Measurements from ENCODE around the gene TDRD1. TPM values are rescaled to one million over a fixed set of nuclear protein-coding genes. Genes with fewer than 3 reads are reported as not detected.

The TDRD1 gene
- total RNA-seq, 1 donor from 2014 or later = 1.6 TPM

DNA sequence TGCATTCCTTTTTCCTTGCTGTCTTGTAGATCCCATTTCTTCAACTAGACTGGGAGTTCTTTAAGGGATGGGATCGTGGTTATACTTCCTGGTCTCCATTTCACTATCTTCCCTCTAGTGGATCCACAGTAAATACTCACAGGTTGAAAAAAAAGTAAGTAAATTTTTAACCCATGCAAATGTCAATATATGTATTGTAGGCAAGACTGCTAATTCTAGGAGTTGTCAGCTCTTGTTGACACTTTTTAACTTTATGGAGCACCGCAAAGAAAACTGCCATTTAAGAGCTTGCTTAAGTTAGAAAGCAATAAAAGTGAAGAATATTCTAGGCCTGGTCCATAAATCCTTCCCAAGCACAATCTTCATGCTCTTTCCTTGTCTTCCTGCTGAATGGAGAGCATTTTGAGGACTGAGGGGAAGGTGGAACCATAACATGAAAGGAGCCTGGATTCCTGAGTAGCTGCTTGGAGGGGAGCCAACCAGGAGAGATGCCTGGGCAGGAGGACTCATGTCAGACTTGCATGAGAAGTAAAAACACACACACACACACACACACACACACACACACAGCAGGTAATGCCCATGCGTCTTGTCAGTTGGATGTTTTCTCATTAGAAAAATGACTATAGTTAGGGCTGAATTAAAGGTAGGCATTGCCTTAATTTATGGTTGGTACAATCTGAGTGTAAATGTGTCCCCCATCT, 92.1 kb downstream of the TDRD1 start:
- DNase-seq = peak; percentile 69

DNA sequence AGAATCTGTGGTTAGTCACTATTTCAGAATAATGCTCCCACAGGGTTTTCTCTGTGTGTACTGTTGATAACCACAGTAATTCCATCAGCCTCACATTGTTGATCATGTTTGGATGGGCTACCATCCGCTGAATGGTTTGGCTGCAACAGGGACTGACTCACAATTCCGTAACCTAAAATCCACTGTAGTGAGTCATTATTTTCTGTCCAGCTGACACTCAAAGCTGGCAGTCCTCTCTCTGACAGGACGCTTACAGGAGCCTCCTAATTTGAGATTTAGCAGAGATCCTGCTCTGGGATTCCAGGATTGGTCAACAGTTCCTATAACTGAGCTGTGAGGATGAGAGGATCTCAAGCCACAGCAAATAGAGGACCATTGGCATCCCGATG, 92.6 kb downstream of the TDRD1 start:
- peak; percentile 44 for DNase-seq

DNA sequence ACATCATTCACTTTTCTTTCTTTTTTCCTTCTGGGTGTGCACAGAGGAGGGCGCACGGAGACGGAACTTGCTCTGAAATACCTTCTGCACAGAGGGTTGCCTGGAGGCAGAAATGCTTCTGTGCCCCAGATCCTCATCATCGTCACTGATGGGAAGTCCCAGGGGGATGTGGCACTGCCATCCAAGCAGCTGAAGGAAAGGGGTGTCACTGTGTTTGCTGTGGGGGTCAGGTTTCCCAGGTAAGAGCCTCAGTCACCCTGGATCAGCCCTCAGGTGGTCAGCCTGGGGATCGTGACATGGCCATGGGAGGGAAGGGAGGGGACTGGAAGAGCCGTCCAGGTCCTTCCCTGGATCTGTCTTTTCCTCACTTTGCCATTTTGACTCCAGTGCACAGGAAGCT, 93.5 kb downstream of the TDRD1 start:
- DNase-seq = no peak

DNA sequence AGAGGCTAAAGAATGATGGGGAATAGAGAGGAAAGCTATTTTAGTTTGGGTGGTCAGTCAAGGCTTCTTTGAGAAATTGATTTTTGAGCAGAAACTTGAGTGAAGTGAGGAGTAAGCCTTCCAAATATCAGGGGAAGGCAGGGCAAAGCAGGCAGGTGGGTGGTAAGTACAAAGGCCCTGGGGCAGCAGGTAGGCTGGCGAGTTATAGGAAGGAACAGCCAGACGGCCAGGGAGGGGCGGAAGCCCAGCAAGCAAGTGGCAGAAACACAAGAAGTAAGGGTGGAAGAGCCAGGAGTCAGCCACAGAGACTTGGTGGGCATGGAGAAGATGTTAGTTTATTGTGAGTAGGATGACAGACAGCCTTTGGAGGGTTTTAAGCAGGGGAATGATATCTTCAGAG, 94.8 kb downstream of the TDRD1 start:
- no peak for DNase-seq

DNA sequence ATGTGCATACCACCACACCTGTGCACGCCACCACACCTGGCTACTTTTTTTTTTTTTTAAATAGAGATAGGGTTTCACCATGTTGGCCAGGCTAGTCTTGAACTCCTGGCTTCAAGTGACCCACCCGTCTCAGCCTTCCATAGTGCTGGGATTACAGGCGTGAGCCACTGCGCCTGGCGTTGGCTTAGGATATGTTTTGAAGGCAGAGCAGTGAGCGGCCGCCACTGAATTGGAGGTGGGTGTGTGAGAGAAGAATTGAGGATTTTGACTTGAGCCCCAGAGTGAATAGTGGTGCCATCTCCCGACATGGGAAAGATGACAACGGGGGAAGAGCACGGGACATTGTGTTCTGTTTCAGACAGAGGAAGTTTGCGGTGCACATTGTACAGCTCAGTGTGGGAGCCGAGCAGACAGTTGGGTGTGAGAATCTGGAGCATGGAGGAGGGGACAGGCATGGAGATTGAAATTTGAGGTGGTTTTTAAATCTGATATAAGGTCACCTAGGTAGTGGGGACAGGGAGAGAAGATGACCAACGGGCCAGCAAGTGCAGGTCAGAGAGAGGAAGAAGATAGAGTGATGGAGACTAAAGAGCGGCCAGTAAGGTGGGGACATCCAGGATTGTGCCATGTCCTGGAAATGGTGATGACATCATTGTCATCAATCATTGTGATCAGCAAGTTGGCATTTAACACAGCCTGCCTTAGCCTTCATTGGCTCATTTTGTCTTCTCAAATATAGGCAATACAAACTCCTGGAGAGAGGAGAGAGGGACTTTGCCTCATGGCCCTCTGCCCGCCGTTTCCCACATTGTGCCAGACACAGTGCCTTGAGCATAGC, 95.7 kb downstream of the TDRD1 start:
- no peak for DNase-seq

DNA sequence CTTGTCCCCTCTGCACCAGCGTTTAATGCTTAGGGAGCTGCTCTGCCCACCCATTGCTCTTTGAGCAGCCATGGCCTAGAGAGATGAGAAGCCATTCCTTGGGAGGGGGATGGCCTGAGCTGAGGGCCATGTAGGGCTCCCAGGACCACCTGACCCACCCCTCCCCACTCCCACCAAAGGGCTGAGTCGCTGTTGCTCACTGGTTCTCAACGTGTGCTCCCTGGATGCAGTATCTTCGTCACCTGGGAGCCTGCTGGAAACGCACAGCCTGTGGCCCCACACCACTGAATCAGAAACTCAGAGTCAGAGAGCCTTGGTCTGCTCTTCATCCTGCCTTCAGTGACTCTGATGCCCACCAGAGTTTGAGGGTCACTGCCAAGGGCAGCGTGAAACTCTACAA, 96.9 kb downstream of the TDRD1 start:
- no peak for DNase-seq

DNA sequence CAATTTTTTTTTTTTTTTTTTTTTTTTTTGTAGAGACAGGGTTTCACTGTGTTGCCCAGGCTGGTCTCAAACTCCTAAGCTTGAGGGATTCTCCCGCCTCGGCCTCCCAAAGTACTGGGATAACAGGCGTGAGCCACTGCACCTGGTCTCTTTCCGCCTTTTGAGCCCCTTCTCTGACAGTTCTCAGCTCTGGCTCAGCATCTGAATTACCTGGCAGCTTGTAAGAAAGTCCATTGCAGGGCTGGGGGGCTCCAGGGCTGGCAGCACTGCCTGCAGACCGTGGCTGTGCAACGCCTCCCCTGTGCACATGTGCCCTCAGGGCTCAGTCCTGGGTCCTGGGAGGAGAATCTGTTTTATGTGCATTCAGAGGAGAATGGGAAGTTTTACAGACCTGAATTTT, 97.5 kb downstream of the TDRD1 start:
- no peak for DNase-seq

DNA sequence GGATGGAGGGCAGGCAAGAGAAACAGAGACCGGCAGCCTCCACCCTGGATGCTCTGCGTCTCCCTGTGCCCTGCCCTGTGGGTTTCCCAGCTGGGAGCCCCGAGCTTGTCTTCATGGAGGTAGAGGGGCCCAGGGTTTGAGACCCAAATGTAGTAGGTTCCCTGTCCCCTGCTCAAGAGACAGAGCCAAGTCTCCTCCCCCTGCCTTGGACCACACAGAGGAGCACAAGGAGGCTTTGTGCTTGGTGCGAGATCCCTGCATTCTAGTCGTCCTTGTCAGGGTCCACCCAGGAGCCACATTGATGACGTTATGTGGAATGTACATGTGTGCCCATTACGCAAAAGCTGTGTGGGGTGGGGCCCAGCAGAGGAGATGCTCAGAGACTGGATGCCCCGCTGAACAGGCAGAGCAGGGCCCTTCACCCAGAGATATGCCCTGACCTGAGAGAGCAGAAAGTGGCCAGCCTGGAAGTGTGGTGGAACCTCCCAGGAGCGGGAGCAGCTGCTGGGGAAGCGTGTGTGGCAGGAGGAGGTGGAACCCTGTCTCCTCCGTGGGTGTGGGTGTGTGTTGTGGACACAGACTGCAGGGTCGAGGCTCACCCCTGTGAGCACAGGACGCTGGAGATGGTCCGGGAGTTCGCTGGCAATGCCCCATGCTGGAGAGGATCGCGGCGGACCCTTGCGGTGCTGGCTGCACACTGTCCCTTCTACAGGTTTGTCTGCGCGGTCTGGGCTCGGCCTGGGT, 99.2 kb downstream of the TDRD1 start:
- DNase-seq = no peak

DNA sequence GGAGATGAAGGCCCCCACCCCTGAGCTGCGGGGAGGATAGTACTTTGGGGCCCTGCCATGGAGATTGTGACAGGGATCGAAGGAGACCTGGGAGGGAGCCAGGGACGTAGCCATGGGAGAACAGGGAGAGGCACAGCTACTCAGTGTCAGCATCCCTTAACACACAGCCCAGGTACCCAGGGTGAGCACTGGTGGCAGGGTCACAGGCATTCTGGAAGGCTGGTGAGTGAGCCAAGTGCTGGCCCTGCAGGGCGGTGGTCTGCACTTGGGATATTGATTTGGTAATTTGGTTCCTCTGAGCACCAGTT, 99.7 kb downstream of the TDRD1 start:
- no peak for DNase-seq

DNA sequence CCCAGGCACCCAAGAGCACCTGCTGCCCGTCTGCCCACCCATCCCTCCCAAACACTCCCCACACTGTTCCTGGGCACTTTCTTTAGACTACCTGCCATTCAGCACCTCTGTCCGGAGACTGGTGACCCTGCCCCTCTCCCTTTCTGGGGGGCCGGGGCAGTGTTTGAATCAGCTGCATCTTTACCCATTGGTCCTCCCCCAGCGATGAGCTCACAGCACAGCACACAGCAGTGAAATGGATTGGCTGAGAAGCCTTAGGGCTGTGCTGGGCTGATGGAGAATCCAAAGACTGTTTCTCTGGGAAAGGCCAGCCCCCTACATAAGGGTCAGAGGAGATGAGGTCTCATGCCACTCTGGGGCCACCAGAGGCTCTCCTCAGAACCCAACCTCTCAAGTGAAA, 100.1 kb downstream of the TDRD1 start:
- no peak for DNase-seq

DNA sequence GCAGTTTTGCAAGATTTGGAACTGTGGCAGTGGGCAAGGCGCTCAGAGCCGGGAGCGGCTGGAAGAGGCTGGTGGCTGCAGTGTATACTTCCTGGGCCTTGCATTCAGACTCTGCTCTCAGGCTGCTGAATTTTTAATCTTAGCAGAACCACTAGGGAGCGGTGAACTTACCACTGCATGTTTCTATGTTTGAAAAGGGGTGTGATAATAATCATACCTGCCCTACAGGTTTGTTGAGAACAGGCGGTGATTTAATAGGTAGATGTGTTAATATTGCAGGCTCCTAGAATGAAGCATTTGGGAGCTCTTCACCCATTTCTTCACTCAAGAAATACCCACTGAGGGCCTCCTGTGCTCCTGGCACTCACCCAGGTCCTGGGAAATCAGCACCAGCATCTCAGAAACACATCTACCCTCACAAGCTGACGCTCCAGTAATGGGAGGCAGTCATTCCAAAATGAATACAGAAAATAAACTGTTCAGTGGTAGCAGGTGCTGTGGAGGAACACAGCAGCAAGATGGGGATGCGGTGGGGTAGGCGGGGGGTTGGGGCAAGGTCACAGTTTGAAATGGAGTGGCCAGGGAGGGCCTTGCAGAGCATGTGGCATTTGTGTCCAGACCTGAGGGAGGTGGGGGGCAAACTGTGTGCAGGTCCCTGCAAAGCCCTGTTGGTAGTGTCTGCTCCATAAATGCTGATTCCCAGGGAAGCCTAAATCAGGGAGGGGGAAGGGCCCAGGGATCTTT, 100.9 kb downstream of the TDRD1 start:
- no peak for DNase-seq

DNA sequence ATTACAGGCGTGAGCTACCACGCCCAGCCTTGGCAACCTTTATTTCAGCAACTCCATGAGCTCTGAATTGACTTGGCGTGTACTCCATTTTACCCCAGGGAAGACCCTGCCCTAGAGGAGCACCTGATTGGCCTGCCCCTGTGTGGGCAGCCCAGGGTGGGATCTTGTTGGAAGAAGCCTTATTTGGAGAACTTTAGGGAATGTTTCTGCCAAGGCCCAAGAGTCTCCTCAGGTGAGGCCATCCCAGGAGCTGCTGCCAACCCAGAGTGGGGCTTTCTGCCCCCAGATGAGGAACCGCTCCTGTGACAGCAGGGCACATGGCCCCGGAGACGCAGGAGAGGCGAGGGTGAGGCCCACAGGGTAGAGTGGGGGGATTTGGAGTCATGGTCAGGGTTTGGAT, 101.9 kb downstream of the TDRD1 start:
- no peak for DNase-seq

DNA sequence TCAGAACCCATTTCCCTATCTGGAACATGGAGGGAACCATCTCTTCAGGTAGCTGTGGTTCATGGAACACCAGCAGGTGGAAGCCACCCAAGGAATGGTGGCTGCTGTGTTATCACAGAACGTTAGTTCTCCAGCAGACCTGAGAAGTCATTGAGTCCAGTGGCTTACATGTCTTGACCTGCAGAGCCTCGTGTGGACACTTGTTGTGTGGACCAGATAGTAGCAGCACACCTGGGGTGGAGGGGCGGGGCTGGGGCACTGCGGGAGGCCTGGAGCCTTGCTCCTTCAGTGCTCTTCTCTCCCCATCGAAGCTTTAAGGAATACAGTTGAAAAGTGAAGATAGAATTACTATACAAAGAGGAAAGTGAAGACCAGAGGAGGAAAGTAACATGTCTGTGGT, 102.3 kb downstream of the TDRD1 start:
- no peak for DNase-seq

Small RNA genes lying within 50 kb of the gene (small RNA-seq; reads per million reads assigned to genes)
- not detected for gene RF02277 (ENCODE audit: low replicate concordance)

Other genes starting within 250 kb of the TDRD1 start
- gene ADRB1, start 135.5 kb upstream of the TDRD1 start, total RNA-seq = 0.10 TPM
- gene CCDC186, start 5.2 kb upstream of the TDRD1 start, total RNA-seq = 41.2 TPM
- gene VWA2, start 59.9 kb downstream of the TDRD1 start, total RNA-seq = 7.3 TPM
- 55.0 TPM for gene AFAP1L2, start 225.1 kb downstream of the TDRD1 start, total RNA-seq

Data from tongue (tissue), 3 donors.